Neural progenitor cell (in vitro differentiated cells): Measurements from ENCODE around the gene KIAA1217.

Source experiments
- EZH2 ChIP-seq: fragments of 200-600 bp; sonication (generic); IDR thresholded peaks from 2 replicates; pipeline ENCODE4 v1.6.1; 2017; ENCODE audit warnings: antibody characterized with exemption, mild to moderate bottlenecking, moderate library complexity
- EZH2phosphoT487 ChIP-seq: fragments of 200-600 bp; sonication (generic); IDR thresholded peaks from 2 replicates; pipeline ENCODE4 v1.6.1; 2017; ENCODE audit warnings: antibody characterized with exemption
- TF ChIP-seq, protein P1 (sequence below): fragments of 200-600 bp; sonication (generic); IDR thresholded peaks from 2 replicates; pipeline ENCODE4 v1.5.1; 2017; ENCODE audit warnings: antibody characterized with exemption, mild to moderate bottlenecking

DNA sequence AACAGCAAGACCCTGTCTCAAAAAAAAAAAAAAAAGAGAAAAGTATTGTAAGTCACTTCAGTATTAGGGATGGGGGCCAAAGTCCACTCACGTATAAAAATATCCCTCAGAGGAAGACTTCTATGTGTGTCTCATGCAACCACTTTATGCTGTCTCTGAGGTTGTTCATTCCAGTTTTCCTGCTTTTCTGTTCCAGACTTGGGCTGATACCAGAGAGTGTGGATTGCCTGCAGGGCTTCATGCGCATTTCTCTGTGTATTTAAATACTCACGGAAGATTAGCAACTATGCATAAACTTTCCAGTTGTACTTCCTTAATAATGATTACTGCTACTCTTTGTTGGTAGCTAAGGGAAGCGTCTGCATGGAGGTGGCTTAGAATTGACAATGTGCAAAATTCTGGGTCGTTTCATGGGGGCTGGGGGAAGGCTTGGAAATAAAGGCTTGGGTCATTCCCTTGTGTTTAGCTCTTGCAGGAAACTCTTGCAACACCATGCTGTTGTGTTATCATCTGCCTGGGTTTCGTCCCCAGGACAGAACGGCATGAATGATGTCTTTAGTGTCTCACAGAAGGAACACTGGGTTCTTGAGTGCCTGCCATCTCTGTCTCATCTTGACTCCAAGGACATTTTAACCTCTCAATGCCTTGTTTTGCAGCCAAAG is 54.1 kb downstream of the KIAA1217 start:
- TF ChIP-seq EZH2phosphoT487 (no peak), EZH2 (no peak)
- TF ChIP-seq, protein P1, sequence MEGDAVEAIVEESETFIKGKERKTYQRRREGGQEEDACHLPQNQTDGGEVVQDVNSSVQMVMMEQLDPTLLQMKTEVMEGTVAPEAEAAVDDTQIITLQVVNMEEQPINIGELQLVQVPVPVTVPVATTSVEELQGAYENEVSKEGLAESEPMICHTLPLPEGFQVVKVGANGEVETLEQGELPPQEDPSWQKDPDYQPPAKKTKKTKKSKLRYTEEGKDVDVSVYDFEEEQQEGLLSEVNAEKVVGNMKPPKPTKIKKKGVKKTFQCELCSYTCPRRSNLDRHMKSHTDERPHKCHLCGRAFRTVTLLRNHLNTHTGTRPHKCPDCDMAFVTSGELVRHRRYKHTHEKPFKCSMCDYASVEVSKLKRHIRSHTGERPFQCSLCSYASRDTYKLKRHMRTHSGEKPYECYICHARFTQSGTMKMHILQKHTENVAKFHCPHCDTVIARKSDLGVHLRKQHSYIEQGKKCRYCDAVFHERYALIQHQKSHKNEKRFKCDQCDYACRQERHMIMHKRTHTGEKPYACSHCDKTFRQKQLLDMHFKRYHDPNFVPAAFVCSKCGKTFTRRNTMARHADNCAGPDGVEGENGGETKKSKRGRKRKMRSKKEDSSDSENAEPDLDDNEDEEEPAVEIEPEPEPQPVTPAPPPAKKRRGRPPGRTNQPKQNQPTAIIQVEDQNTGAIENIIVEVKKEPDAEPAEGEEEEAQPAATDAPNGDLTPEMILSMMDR: no peak
